ENCODE data around the gene TTC7B.

The TTC7B gene

DNA sequence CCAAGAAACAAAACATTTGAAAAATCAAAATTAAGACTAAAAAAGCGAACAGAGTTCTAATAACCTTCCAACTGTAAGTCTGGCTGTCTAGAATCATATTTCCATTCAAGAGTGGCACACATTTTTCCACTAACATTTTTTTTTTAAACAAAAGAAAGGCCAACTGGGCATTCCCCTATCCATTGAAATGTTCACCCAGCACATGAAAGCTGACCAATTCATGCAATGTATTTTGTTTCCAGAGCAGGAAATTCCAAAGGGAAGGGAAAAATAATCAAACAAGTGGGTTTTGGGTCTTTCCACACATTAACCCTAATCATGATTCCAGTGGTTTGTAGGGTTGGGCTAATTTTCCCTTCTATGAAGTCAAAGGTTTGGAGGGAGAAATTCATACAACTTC lies 212.9 kb downstream of the TTC7B start:
- H2AFZ ChIP-seq, result no peak overlapping the region
- H3K4me3 ChIP-seq (ENCODE audit: low read depth, low read length), result no peak overlapping the region
- H3K79me2 ChIP-seq, result no peaks in the 10 kb centered on the region
- no peak overlapping the region for H3K9ac ChIP-seq
- H3K27ac ChIP-seq, result peak overlapping the region; percentile 40
- H3K27me3 ChIP-seq (ENCODE audit: control insufficient read depth, insufficient read depth, low read length), result no peaks in the 10 kb centered on the region
- peaks cover 23% of the 10 kb centered on the region for H3K4me1 ChIP-seq
- no peaks in the 10 kb centered on the region for H3K9me3 ChIP-seq (ENCODE audit: control insufficient read depth, low read length)
- H3K36me3 ChIP-seq (ENCODE audit: control insufficient read depth, insufficient read depth, low read length), result no peaks in the 10 kb centered on the region
- no peak overlapping the region for H3K4me2 ChIP-seq (ENCODE audit: low read length)
- TF ChIP-seq, protein P1, sequence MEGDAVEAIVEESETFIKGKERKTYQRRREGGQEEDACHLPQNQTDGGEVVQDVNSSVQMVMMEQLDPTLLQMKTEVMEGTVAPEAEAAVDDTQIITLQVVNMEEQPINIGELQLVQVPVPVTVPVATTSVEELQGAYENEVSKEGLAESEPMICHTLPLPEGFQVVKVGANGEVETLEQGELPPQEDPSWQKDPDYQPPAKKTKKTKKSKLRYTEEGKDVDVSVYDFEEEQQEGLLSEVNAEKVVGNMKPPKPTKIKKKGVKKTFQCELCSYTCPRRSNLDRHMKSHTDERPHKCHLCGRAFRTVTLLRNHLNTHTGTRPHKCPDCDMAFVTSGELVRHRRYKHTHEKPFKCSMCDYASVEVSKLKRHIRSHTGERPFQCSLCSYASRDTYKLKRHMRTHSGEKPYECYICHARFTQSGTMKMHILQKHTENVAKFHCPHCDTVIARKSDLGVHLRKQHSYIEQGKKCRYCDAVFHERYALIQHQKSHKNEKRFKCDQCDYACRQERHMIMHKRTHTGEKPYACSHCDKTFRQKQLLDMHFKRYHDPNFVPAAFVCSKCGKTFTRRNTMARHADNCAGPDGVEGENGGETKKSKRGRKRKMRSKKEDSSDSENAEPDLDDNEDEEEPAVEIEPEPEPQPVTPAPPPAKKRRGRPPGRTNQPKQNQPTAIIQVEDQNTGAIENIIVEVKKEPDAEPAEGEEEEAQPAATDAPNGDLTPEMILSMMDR (IDR thresholded peaks at IDR 0.05), result no peak

DNA sequence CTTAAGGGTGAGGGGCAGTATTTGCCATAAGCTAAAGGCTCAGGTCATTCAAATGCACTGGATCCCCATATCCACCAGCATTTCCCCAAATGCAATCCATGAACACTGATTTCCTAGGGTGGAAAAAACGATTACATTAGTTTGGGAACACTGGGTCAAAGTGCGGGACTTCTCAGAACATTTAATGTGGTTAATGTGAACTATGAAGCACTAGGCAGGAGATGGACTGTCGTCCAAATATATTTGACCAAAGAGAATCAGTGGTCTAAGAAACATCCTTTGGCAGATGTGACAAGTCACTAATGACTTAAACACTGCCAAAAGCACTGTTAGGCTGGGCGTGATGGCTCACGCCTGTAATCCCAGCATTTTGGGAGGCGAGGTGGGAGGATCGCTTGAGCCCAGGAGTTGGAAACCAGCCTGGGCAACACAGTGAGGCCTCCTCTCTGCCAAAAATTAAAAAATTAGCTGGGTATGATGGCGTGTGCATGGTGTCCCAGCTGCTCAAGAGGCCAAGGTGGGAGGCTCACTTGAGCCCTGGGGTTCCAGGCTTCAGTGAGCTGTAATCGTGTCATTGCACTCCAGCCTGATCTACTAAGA lies 214.0 kb downstream of the TTC7B start:
- Histone ChIP-seq H3K27ac (no peak overlapping the region), H3K9me3 (ENCODE audit: control insufficient read depth, low read length) (no peaks in the 10 kb centered on the region), H3K9ac (no peak overlapping the region), H3K4me2 (ENCODE audit: low read length) (no peak overlapping the region), H3K27me3 (ENCODE audit: control insufficient read depth, insufficient read depth, low read length) (no peaks in the 10 kb centered on the region), H3K4me1 (peaks cover 23% of the 10 kb centered on the region), H3K79me2 (no peaks in the 10 kb centered on the region), H3K4me3 (ENCODE audit: low read depth, low read length) (no peak overlapping the region), H3K36me3 (ENCODE audit: control insufficient read depth, insufficient read depth, low read length) (no peaks in the 10 kb centered on the region), H2AFZ (no peak overlapping the region)
- TF ChIP-seq, protein P1 (IDR thresholded peaks at IDR 0.05), result no peak

DNA sequence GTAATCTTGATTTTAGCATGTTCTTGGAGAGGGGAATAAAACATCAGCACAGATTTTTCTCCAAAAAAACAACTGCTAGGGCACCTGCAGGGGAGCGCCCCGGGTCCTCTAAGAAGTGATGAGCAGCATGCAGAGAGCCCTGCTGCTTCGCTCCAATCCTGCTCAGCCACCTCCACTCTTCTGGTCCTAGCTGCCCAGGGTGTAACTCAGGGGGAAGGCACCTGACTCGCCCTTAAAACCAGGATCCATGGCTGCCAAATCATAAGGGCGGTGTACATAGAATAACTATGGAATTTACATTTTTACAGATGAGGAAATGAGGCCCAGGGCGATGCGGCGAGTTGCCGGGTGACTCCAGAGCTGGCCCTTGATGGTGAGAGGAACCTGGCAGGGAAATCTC lies 214.7 kb downstream of the TTC7B start:
- Histone ChIP-seq H3K79me2 (no peaks in the 10 kb centered on the region), H3K9ac (no peak overlapping the region), H3K4me1 (peaks cover 23% of the 10 kb centered on the region), H3K27me3 (ENCODE audit: control insufficient read depth, insufficient read depth, low read length) (no peaks in the 10 kb centered on the region), H3K27ac (no peak overlapping the region), H3K4me2 (ENCODE audit: low read length) (no peak overlapping the region), H3K9me3 (ENCODE audit: control insufficient read depth, low read length) (no peaks in the 10 kb centered on the region), H2AFZ (no peak overlapping the region), H3K4me3 (ENCODE audit: low read depth, low read length) (no peak overlapping the region), H3K36me3 (ENCODE audit: control insufficient read depth, insufficient read depth, low read length) (no peaks in the 10 kb centered on the region)
- TF ChIP-seq, protein P1 (IDR thresholded peaks at IDR 0.05), result no peak

DNA sequence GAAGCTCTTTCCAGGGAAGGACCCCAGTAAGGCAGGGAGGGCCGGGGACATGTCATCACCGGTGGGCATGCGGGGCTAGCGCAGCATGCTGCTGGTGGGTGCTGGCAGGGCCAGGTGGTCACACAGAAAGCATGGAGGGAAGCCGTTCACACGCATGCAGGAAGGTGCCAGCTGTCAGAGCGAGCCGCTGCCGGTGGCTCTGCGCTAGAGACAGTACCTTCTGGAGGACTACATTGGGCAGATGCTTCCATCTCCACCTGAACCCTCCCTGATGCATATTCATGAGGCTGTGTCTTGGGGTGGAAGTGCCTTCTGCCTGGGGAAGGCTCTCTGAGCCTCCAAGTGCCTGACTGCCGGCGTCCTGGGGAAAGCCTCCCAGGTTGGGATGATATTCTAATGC lies 215.6 kb downstream of the TTC7B start:
- H3K9me3 ChIP-seq (ENCODE audit: control insufficient read depth, low read length), result no peaks in the 10 kb centered on the region
- no peak overlapping the region for H3K4me2 ChIP-seq (ENCODE audit: low read length)
- no peak overlapping the region for H3K4me3 ChIP-seq (ENCODE audit: low read depth, low read length)
- H3K4me1 ChIP-seq, result peaks cover 23% of the 10 kb centered on the region
- H3K36me3 ChIP-seq (ENCODE audit: control insufficient read depth, insufficient read depth, low read length), result no peaks in the 10 kb centered on the region
- H3K79me2 ChIP-seq, result no peaks in the 10 kb centered on the region
- no peak overlapping the region for H2AFZ ChIP-seq
- TF ChIP-seq, protein P1 (IDR thresholded peaks at IDR 0.05), result no peak
- H3K9ac ChIP-seq, result no peak overlapping the region
- no peak overlapping the region for H3K27ac ChIP-seq
- H3K27me3 ChIP-seq (ENCODE audit: control insufficient read depth, insufficient read depth, low read length), result no peaks in the 10 kb centered on the region

Measured in parathyroid adenoma (tissue), 2 donors.